ENCODE results near the gene UBASH3B.
"Not testable (repeated sequence)": the region's sequence is repeated elsewhere in the genome, so short reads cannot be mapped to it uniquely, and the experiment has no call there.

- not testable (repeated sequence) for TF ChIP-seq CTCF (IDR thresholded peaks at IDR 0.05; ENCODE audit: poor library complexity); EZH2 (IDR thresholded peaks at IDR 0.05; ENCODE audit: borderline replicate concordance)
Measured at GRCh38 chr11:122730694-122731093, 75.2 kb downstream of the UBASH3B start.
